CD4-positive, alpha-beta T cell (primary cell): Measurements from ENCODE around the gene GRK4. TPM values are rescaled to one million over a fixed set of nuclear protein-coding genes. Genes with fewer than 3 reads are reported as not detected.

Experiments used
- ATAC-seq: fragments of 200-7000 bp; cut with Tn5 transposase; one replicate; pipeline ENCODE4 v1.10.0; 2022; ENCODE audit warnings: mild to moderate bottlenecking; ENCODE audit not compliant: poor library complexity
- CTCF ChIA-PET: fragments of 350-600 bp; sonication (Branson Sonifier 250); formaldehyde crosslinking; loops from one replicate; lab custom pipeline; 2021; ENCODE audit warnings: antibody characterized with exemption, inconsistent platforms; lab: Charles Lee
- POLR2A ChIA-PET: fragments of 350-600 bp; sonication (Branson Sonifier 250); formaldehyde crosslinking; loops from one replicate; lab custom pipeline; 2021; ENCODE audit warnings: antibody characterized with exemption, inconsistent platforms; lab: Charles Lee
- DNase-seq, 14 experiments: peaks; one replicate each; pipeline ENCODE4 v3.0.0-alpha.2; 2013 to 2020; ENCODE audit warnings: mixed read lengths in 2 of 14
- H3K27ac ChIP-seq, 2 donors: one replicate each; pipeline versions ENCODE4 v1.5.1 to v1.7.0; 2013; ENCODE audit warnings: low read length in 2 of 2, low read depth in 1 of 2, mild to moderate bottlenecking in 1 of 2
- H3K27me3 ChIP-seq, 2 experiments: 1 replicate in 1 of 2; 2 replicates in 1 of 2; pipeline versions ENCODE4 v1.6.1 to v1.7.0; 2013; ENCODE audit warnings: low read length in 2 of 2, control low read depth in 1 of 2, mild to moderate bottlenecking in 1 of 2, moderate library complexity in 1 of 2; ENCODE audit not compliant: insufficient read depth in 2 of 2, control insufficient read depth in 1 of 2
- H3K36me3 ChIP-seq: one replicate; pipeline ENCODE4 v1.6.1; 2013; ENCODE audit warnings: low read length, control low read depth; ENCODE audit not compliant: insufficient read depth
- H3K4me1 ChIP-seq: one replicate; pipeline ENCODE4 v1.6.1; 2013; ENCODE audit warnings: low read length, control low read depth; ENCODE audit not compliant: insufficient read depth
- H3K4me3 ChIP-seq: one replicate; pipeline ENCODE4 v1.5.1; 2013; ENCODE audit warnings: mild to moderate bottlenecking, low read length, moderate library complexity
- H3K9me3 ChIP-seq, 2 experiments: 1 replicate in 1 of 2; 2 replicates in 1 of 2; pipeline versions ENCODE4 v1.6.1 to v1.7.0; 2013; ENCODE audit warnings: low read length in 2 of 2, mild to moderate bottlenecking in 2 of 2, control low read depth in 1 of 2, moderate library complexity in 1 of 2; ENCODE audit not compliant: control insufficient read depth in 1 of 2, insufficient read depth in 1 of 2
- H3K27ac Mint-ChIP-seq: one replicate; pipeline ENCODE4 v1.8.0; 2020; ENCODE audit warnings: mixed read lengths
- H3K27me3 Mint-ChIP-seq: one replicate; pipeline ENCODE4 v1.8.0; 2021; ENCODE audit warnings: mixed read lengths
- H3K36me3 Mint-ChIP-seq: one replicate; pipeline ENCODE4 v1.8.0; 2021; ENCODE audit warnings: low read depth, mixed read lengths
- H3K4me1 Mint-ChIP-seq: one replicate; pipeline ENCODE4 v1.8.0; 2021; ENCODE audit warnings: low read depth, mixed read lengths
- H3K4me3 Mint-ChIP-seq: one replicate; pipeline ENCODE4 v1.8.0; 2020; ENCODE audit warnings: mild to moderate bottlenecking, mixed read lengths
- H3K9me3 Mint-ChIP-seq: one replicate; pipeline ENCODE4 v1.8.0; 2020; ENCODE audit warnings: mixed read lengths
- intact Hi-C, 2 experiments: fragments of 100-400 bp; cut with DNase I in 1 of 2; cut with micrococcal nuclease in 1 of 2; formaldehyde crosslinking; loops; one replicate each; pipeline versions ENCODE4 v1.15.1 to v1.9.0; 2023 to 2025; cut with DNase I, micrococcal nuclease
- total RNA-seq, 174 experiments: library from RNA in 2 of 174; stranded (reverse) in 2 of 174; gene quantifications; one replicate each; pipeline ENCODE4 v1.2.3 and lab custom pipeline; 2021 to 2026
- TF ChIP-seq, protein P1 (sequence below): fragments of 200-600 bp; IDR thresholded peaks from one replicate; pipeline ENCODE4 v1.8.0; 2022; ENCODE audit warnings: antibody characterized with exemption, mild to moderate bottlenecking

The GRK4 gene
- total RNA-seq, 2 experiments from 2014 or later, result 1.2 to 1.8 TPM

DNA sequence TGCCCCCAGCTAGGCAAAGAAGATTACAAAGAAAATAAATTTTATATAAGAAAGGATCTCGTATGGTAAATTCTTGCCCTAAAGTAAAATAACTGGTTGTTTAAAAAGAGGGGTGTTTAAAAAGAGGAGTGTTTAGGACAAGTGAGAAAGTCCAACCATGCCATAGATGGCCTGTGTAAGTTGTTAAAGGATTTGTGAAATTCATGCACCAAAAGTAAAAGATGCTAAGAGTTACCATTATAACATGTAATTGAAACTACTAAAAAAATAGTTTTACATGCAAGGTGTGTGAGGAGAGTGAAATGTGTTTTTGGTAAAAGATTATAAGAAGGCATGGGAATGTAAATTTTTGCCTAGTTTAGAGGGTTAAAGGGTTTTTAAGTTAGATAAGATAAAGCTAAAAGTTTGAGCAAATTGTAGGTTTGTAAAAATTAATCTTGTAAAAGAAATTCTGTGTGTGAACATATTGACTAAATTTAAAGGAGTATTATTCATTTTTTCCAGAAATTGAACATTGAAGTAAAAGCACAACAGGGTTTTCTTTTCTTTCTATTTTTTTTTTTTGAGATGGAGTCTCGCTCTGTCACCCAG lies 90.9 kb downstream of the GRK4 start:
- ChIA-PET CTCF (no interaction called here), POLR2A (no interaction called here)
- intact Hi-C loops, result no loop called here
- Histone ChIP-seq H3K4me3 (no peak overlapping the region), H3K36me3 (no peaks in the 10 kb centered on the region), H3K4me1 (no peaks in the 10 kb centered on the region), H3K9me3 (peaks cover 5 to 9% of the 10 kb centered on the region in 2 experiments), H3K27ac (no peak overlapping the region), H3K27me3 (no peaks in the 10 kb centered on the region)
- H3K4me3 Mint-ChIP-seq, result no peak overlapping the region
- DNase-seq (no peak), ATAC-seq (no peak)
- no peak overlapping the region for H3K27ac Mint-ChIP-seq
- H3K9me3 Mint-ChIP-seq, result peaks cover 3% of the 10 kb centered on the region
- no peaks in the 10 kb centered on the region for H3K4me1 Mint-ChIP-seq
- no peaks in the 10 kb centered on the region for H3K27me3 Mint-ChIP-seq
- no peaks in the 10 kb centered on the region for H3K36me3 Mint-ChIP-seq
- TF ChIP-seq, protein P1, sequence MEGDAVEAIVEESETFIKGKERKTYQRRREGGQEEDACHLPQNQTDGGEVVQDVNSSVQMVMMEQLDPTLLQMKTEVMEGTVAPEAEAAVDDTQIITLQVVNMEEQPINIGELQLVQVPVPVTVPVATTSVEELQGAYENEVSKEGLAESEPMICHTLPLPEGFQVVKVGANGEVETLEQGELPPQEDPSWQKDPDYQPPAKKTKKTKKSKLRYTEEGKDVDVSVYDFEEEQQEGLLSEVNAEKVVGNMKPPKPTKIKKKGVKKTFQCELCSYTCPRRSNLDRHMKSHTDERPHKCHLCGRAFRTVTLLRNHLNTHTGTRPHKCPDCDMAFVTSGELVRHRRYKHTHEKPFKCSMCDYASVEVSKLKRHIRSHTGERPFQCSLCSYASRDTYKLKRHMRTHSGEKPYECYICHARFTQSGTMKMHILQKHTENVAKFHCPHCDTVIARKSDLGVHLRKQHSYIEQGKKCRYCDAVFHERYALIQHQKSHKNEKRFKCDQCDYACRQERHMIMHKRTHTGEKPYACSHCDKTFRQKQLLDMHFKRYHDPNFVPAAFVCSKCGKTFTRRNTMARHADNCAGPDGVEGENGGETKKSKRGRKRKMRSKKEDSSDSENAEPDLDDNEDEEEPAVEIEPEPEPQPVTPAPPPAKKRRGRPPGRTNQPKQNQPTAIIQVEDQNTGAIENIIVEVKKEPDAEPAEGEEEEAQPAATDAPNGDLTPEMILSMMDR, result no peak

GRCh38 chr4:3059943-3060342 lies 96.6 kb downstream of the GRK4 start:
- H3K27me3 Mint-ChIP-seq, result peaks cover 4% of the 10 kb centered on the region
- no peaks in the 10 kb centered on the region for H3K4me1 ChIP-seq
- intact Hi-C loops, result no loop called here
- H3K27ac Mint-ChIP-seq, result no peak overlapping the region
- no peak for ATAC-seq
- no peaks in the 10 kb centered on the region for H3K36me3 ChIP-seq
- H3K27me3 ChIP-seq, result peaks cover 0 to 3% of the 10 kb centered on the region in 2 experiments
- H3K4me3 ChIP-seq, result no peak overlapping the region
- POLR2A ChIA-PET, result interaction anchor here (0.6 kb wide), 1 partner anchor 425 kb away, joined by 3 read pairs; no protein-coding TSS in a partner anchor
- no peak overlapping the region for H3K27ac ChIP-seq
- H3K9me3 Mint-ChIP-seq, result peaks cover 3% of the 10 kb centered on the region
- no peaks in the 10 kb centered on the region for H3K4me1 Mint-ChIP-seq
- TF ChIP-seq, protein P1, result no peak
- H3K36me3 Mint-ChIP-seq, result no peaks in the 10 kb centered on the region
- H3K9me3 ChIP-seq, result peaks cover 3 to 9% of the 10 kb centered on the region in 2 experiments
- no peak overlapping the region for H3K4me3 Mint-ChIP-seq
- DNase-seq, result no peak
- CTCF ChIA-PET, result interaction anchor here (0.7 kb wide), 1 partner anchor 1636 kb away, joined by 3 read pairs; no protein-coding TSS in a partner anchor

DNA sequence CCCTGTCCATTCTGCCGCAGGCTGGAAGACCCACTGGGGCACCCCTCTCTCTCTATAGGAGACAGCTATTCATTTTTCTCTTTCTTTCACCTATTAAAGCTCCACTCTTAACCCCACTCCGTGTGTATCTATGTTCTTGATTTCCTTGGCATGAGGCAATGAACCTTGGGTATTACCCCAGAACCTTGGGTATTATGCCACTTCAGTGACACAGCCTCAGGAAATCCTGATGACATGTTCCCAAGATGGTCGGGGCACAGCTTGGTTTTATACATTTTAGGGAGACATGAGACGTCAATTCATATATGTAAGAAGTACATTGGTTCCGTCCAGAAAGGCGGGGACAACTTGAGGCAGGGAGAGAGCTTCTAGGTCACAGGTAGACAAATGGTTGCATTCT lies 97.6 kb downstream of the GRK4 start:
- Mint-ChIP-seq H3K4me3 (no peak overlapping the region), H3K27ac (no peak overlapping the region), H3K9me3 (peaks cover 3% of the 10 kb centered on the region), H3K36me3 (no peaks in the 10 kb centered on the region), H3K27me3 (peaks cover 4% of the 10 kb centered on the region), H3K4me1 (no peaks in the 10 kb centered on the region)
- H3K27ac ChIP-seq, result no peak overlapping the region
- CTCF ChIA-PET, result interaction anchor here (0.6 kb wide), 1 partner anchor 407 kb away, joined by 4 read pairs; no protein-coding TSS in a partner anchor
- peaks cover 0 to 3% of the 10 kb centered on the region in 2 experiments for H3K27me3 ChIP-seq
- no peak for ATAC-seq
- peaks cover under 1 to 4% of the 10 kb centered on the region in 2 experiments for H3K9me3 ChIP-seq
- TF ChIP-seq, protein P1, result no peak
- H3K4me1 ChIP-seq, result no peaks in the 10 kb centered on the region
- no peaks in the 10 kb centered on the region for H3K36me3 ChIP-seq
- POLR2A ChIA-PET, result interaction anchor here (1.0 kb wide), 1 partner anchor 97 kb away, joined by 3 read pairs; the partner anchor contains the start of gene GRK4
- intact Hi-C loops, result no loop called here
- peak in 1 of 14 experiments; percentile 31 for DNase-seq
- H3K4me3 ChIP-seq, result no peak overlapping the region
